ENCODE results near the gene PRSS27.
A peak's percentile ranks its signal among the peaks of the same experiment; 100 is the strongest.

PRSS27 gene

GRCh38 chr16:2757344-2757743 is 37.3 kb upstream of the PRSS27 start:
- Mint-ChIP-seq H3K4me1 (ENCODE audit: low read depth) (peaks cover 52% of the 10 kb centered on the region), H3K27ac (peak overlapping the region; percentile 75), H3K27me3 (no peaks in the 10 kb centered on the region), H3K36me3 (ENCODE audit: low read depth) (peaks cover 96% of the 10 kb centered on the region), H3K4me3 (no peak overlapping the region), H3K9me3 (no peaks in the 10 kb centered on the region)
- intact Hi-C loops (cut with micrococcal nuclease) = loop anchor here (10.0 kb wide), 1 partner anchor 157 kb away; the partner anchor contains the start of gene FLYWCH1

- H3K27ac Mint-ChIP-seq = peak overlapping the region; percentile 75
Observed at GRCh38 chr16:2756288-2757015, 36.4 kb upstream of the PRSS27 start.

GRCh38 chr16:2755158-2755557 is 35.1 kb upstream of the PRSS27 start:
- Mint-ChIP-seq H3K27me3 (no peaks in the 10 kb centered on the region), H3K4me1 (ENCODE audit: low read depth) (peaks cover 66% of the 10 kb centered on the region), H3K4me3 (peak overlapping the region; percentile 82), H3K27ac (peak overlapping the region; percentile 75), H3K9me3 (no peaks in the 10 kb centered on the region), H3K36me3 (ENCODE audit: low read depth) (peaks cover 77% of the 10 kb centered on the region)
- intact Hi-C loops (cut with micrococcal nuclease) = loop anchor here (10.0 kb wide), 1 partner anchor 160 kb away; the partner anchor contains the start of gene FLYWCH1

More at GRCh38 chr16:2756288-2757015, 36.4 kb upstream of the PRSS27 start:
- Mint-ChIP-seq H3K9me3 (no peaks in the 10 kb centered on the region), H3K4me3 (peak overlapping the region; percentile 35), H3K36me3 (ENCODE audit: low read depth) (peaks cover 90% of the 10 kb centered on the region), H3K4me1 (ENCODE audit: low read depth) (peaks cover 61% of the 10 kb centered on the region), H3K27me3 (no peaks in the 10 kb centered on the region)
- intact Hi-C loops (cut with micrococcal nuclease) = loop anchor here (10.0 kb wide), 1 partner anchor 158 kb away; the partner anchor contains the start of gene FLYWCH1

GRCh38 chr16:2753733-2754020 is 33.7 kb upstream of the PRSS27 start:
- Mint-ChIP-seq H3K27me3 (no peaks in the 10 kb centered on the region), H3K27ac (peak overlapping the region; percentile 99), H3K9me3 (no peaks in the 10 kb centered on the region), H3K36me3 (ENCODE audit: low read depth) (peaks cover 71% of the 10 kb centered on the region), H3K4me3 (peak overlapping the region; percentile 82), H3K4me1 (ENCODE audit: low read depth) (peaks cover 61% of the 10 kb centered on the region)
- intact Hi-C loops (cut with micrococcal nuclease) = loop anchor here (2.0 to 10.0 kb wide), 3 partner anchors 23 to 161 kb away; partner anchors contain the start of genes ELOB, FLYWCH1 and PRSS27

GRCh38 chr16:2752850-2753732 is 33.1 kb upstream of the PRSS27 start:
- H3K27me3 Mint-ChIP-seq = no peaks in the 10 kb centered on the region

GRCh38 chr16:2752035-2752849 is 32.2 kb upstream of the PRSS27 start, which contains the start of gene SRRM2:
Gene SRRM2, plus strand, starts transcription at chr16:2752638. Its CDS starts 3,727 bp downstream, at chr16:2756365.
- intact Hi-C loops (cut with micrococcal nuclease) = loop anchor here (2.0 to 10.0 kb wide), 3 partner anchors 25 to 163 kb away; partner anchors contain the start of genes ELOB, FLYWCH1 and PRSS27
- H3K9me3 Mint-ChIP-seq = no peaks in the 10 kb centered on the region
- peaks cover 50% of the 10 kb centered on the region for H3K4me1 Mint-ChIP-seq (ENCODE audit: low read depth)
- peak within 1 kb of the TSS; percentile 82 for H3K4me3 Mint-ChIP-seq
- peaks cover 56% of the 10 kb centered on the region for H3K36me3 Mint-ChIP-seq (ENCODE audit: low read depth)
- H3K27me3 Mint-ChIP-seq = no peaks in the 10 kb centered on the region
- peak within 1 kb of the TSS; percentile 99 for H3K27ac Mint-ChIP-seq

More at GRCh38 chr16:2752850-2753732, 33.1 kb upstream of the PRSS27 start:
- Mint-ChIP-seq H3K27ac (peak overlapping the region; percentile 99), H3K4me3 (peak overlapping the region; percentile 82), H3K36me3 (ENCODE audit: low read depth) (peaks cover 65% of the 10 kb centered on the region), H3K4me1 (ENCODE audit: low read depth) (peaks cover 58% of the 10 kb centered on the region), H3K9me3 (no peaks in the 10 kb centered on the region)
- intact Hi-C loops (cut with micrococcal nuclease) = loop anchor here (2.0 to 10.0 kb wide), 3 partner anchors 24 to 162 kb away; partner anchors contain the start of genes ELOB, FLYWCH1 and PRSS27

- intact Hi-C loops (cut with micrococcal nuclease) = loop anchor here (2.0 to 10.0 kb wide), 3 partner anchors 25 to 163 kb away; partner anchors contain the start of genes ELOB, FLYWCH1 and PRSS27
- Mint-ChIP-seq H3K4me3 (peak overlapping the region; percentile 82), H3K36me3 (ENCODE audit: low read depth) (peaks cover 50% of the 10 kb centered on the region), H3K27me3 (no peaks in the 10 kb centered on the region), H3K9me3 (no peaks in the 10 kb centered on the region), H3K4me1 (ENCODE audit: low read depth) (peaks cover 44% of the 10 kb centered on the region), H3K27ac (peak overlapping the region; percentile 99)
Observed at GRCh38 chr16:2751577-2752034, 31.6 kb upstream of the PRSS27 start.

GRCh38 chr16:2749936-2750335 is 29.9 kb upstream of the PRSS27 start:
- no peak overlapping the region for H3K27ac Mint-ChIP-seq
- H3K4me1 Mint-ChIP-seq (ENCODE audit: low read depth) = peaks cover 27% of the 10 kb centered on the region
- H3K36me3 Mint-ChIP-seq (ENCODE audit: low read depth) = peaks cover 33% of the 10 kb centered on the region
- H3K27me3 Mint-ChIP-seq = peaks cover 3% of the 10 kb centered on the region
- no peak overlapping the region for H3K4me3 Mint-ChIP-seq
- intact Hi-C loops (cut with micrococcal nuclease) = loop anchor here (10.0 kb wide), 1 partner anchor 165 kb away; the partner anchor contains the start of gene FLYWCH1
- H3K9me3 Mint-ChIP-seq = no peaks in the 10 kb centered on the region

- peaks cover 29% of the 10 kb centered on the region for H3K36me3 Mint-ChIP-seq (ENCODE audit: low read depth)
- no peaks in the 10 kb centered on the region for H3K9me3 Mint-ChIP-seq
- no peak overlapping the region for H3K27ac Mint-ChIP-seq
- peaks cover 22% of the 10 kb centered on the region for H3K4me1 Mint-ChIP-seq (ENCODE audit: low read depth)
- H3K4me3 Mint-ChIP-seq = no peak overlapping the region
- intact Hi-C loops (cut with micrococcal nuclease) = no loop called here
- peaks cover 5% of the 10 kb centered on the region for H3K27me3 Mint-ChIP-seq
Observed at GRCh38 chr16:2749476-2749875, 29.5 kb upstream of the PRSS27 start.

GRCh38 chr16:2748757-2749455 is 28.9 kb upstream of the PRSS27 start:
- Mint-ChIP-seq H3K9me3 (no peaks in the 10 kb centered on the region), H3K36me3 (ENCODE audit: low read depth) (peaks cover 23% of the 10 kb centered on the region), H3K4me1 (ENCODE audit: low read depth) (peaks cover 17% of the 10 kb centered on the region), H3K27me3 (peaks cover 5% of the 10 kb centered on the region), H3K27ac (no peak overlapping the region), H3K4me3 (no peak overlapping the region)
- intact Hi-C loops (cut with micrococcal nuclease) = no loop called here

- Mint-ChIP-seq H3K4me1 (ENCODE audit: low read depth) (peaks cover under 1% of the 10 kb centered on the region), H3K27me3 (peaks cover 5% of the 10 kb centered on the region), H3K4me3 (no peak overlapping the region), H3K36me3 (ENCODE audit: low read depth) (peaks cover 9% of the 10 kb centered on the region), H3K27ac (no peak overlapping the region), H3K9me3 (no peaks in the 10 kb centered on the region)
- intact Hi-C loops (cut with micrococcal nuclease) = no loop called here
Observed at GRCh38 chr16:2745961-2746360, 25.9 kb upstream of the PRSS27 start.

GRCh38 chr16:2745116-2745890 is 25.3 kb upstream of the PRSS27 start:
- Mint-ChIP-seq H3K4me1 (ENCODE audit: low read depth) (peaks cover 7% of the 10 kb centered on the region), H3K27ac (no peak overlapping the region), H3K4me3 (no peak overlapping the region), H3K9me3 (no peaks in the 10 kb centered on the region), H3K36me3 (ENCODE audit: low read depth) (peaks cover 9% of the 10 kb centered on the region), H3K27me3 (peaks cover 9% of the 10 kb centered on the region)
- intact Hi-C loops (cut with micrococcal nuclease) = no loop called here

All from dendritic cell treated with granulocyte-macrophage colony-stimulating factor and Interleukin-4, amounts not matched to agents 40 ng/mL and 50 ng/mL, for 4 days (primary cell).